IPS-20b (cell line): ENCODE data around the gene CTDP1.

Experiments used
- H3K27ac ChIP-seq: one replicate; pipeline ENCODE4 v1.5.1; 2013; ENCODE audit warnings: low read length
- H3K27me3 ChIP-seq: 2 replicates; pipeline ENCODE4 v1.6.1; 2013; ENCODE audit warnings: mild to moderate bottlenecking, low read length, inconsistent platforms; ENCODE audit not compliant: insufficient read depth
- H3K36me3 ChIP-seq: 2 replicates; pipeline ENCODE4 v1.6.1; 2013; ENCODE audit warnings: low read depth, mild to moderate bottlenecking, inconsistent platforms, low read length, moderate library complexity; ENCODE audit not compliant: insufficient read depth
- H3K4me1 ChIP-seq: 2 replicates; pipeline ENCODE4 v1.6.1; 2013; ENCODE audit warnings: mild to moderate bottlenecking, control low read depth, inconsistent platforms, low read length, moderate library complexity; ENCODE audit not compliant: insufficient read depth
- H3K4me3 ChIP-seq: 2 replicates; pipeline ENCODE4 v1.5.1; 2013; ENCODE audit warnings: mild to moderate bottlenecking, low read length, inconsistent platforms
- H3K9ac ChIP-seq: 2 replicates; pipeline ENCODE4 v1.6.1; 2013; ENCODE audit warnings: low read depth, mild to moderate bottlenecking, inconsistent platforms, low read length, moderate library complexity
- H3K9me3 ChIP-seq: 2 replicates; pipeline ENCODE4 v1.6.1; 2013; ENCODE audit warnings: mild to moderate bottlenecking, low read depth, low read length, inconsistent platforms; ENCODE audit not compliant: insufficient read depth

Gene CTDP1

DNA sequence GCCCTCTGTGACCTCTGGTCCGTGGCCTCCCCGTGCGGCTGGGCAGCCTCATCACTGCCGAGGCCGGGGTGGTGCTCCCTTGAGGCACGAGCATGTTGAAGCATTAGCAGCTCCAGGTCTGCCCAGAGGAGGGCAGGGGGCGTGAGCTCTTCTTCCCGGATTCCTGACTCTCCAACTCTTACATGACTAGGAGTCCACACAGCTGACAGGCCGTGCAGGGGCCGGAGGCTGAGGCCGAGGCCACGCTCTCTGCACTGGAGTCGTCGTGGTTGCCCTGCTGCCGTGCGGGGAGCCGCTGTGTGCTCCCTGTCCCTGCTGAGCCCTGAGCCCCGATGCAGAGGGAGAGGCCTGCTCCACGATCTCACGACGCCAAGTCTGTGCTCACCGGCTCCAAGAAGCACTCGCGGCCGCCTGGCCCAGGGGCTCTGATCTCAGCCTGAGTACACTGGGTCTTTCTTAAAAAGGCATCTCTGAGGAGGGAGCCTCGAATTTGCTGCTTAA lies 98.7 kb downstream of the CTDP1 start:
- Histone ChIP-seq H3K4me3 (no peak overlapping the region), H3K9ac (no peak overlapping the region), H3K36me3 (no peaks in the 10 kb centered on the region), H3K4me1 (no peaks in the 10 kb centered on the region), H3K27ac (no peak overlapping the region), H3K27me3 (no peaks in the 10 kb centered on the region; the same call in 1 of the 2 replicates), H3K9me3 (no peaks in the 10 kb centered on the region)

DNA sequence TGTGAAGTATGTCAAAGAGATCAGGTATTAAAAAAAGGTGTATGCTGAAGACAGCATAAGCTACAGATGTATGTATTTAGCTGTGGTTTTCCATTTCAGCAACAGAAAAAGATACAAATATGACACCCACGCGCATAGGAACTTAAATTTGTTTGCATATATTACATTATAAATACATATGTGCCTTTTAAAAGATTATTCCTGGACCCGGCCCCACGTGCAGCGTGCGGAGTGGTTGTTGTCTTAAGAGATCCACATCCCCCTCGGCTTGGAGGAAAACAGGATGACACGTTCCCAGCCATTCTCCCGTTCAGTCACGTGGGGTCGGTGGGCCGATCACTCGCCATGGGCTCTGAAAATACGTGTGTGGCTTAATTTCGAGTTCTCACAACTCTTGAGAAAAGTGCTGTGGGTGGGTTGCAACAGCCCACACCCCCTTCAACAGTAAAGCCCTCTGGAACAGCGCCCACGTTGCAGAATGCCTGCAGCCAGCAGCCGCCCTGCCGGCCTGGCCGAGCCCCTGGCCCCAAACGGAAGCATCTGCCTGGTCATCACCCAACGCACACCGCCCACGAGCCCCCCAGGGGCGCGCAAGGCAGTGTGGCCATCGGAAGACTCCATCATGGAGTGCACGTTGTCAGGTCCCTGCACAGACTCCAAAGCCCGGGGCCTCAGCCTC lies 99.6 kb downstream of the CTDP1 start:
- Histone ChIP-seq H3K27ac (no peak overlapping the region), H3K4me1 (no peaks in the 10 kb centered on the region), H3K27me3 (peaks cover 3% of the 10 kb centered on the region; the same call in 1 of the 2 replicates), H3K4me3 (no peak overlapping the region), H3K9ac (no peak overlapping the region), H3K36me3 (no peaks in the 10 kb centered on the region), H3K9me3 (no peaks in the 10 kb centered on the region)

DNA sequence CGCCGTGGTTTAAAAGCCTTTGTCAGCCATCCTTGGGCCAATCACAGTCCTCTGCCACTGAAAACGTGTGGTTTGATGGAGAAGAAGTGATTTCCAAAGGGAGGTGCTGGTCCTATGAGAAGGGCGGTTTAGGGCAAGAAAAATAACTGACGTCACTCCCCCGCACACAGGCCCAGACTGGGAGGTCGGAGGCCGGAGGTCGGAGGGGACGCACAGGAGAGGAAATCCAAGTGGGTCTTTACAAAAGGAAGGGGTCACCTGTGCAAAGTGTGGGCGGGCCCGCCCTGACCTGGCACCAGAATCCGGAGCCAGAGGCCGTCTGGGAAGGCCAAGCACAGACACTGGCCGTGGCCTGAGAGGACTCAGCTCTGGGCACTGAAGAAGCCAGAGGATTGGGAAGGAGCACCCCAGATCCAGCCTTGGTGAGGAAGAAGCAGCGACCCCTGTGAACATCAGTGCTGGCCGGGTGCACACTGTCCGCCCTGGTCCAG lies 100.1 kb downstream of the CTDP1 start:
- no peaks in the 10 kb centered on the region for H3K4me1 ChIP-seq
- H3K4me3 ChIP-seq = no peak overlapping the region
- no peaks in the 10 kb centered on the region for H3K36me3 ChIP-seq
- peaks cover 8% of the 10 kb centered on the region; the same call in 1 of the 2 replicates for H3K27me3 ChIP-seq
- H3K9me3 ChIP-seq = no peaks in the 10 kb centered on the region
- no peak overlapping the region for H3K27ac ChIP-seq
- no peak overlapping the region for H3K9ac ChIP-seq

DNA sequence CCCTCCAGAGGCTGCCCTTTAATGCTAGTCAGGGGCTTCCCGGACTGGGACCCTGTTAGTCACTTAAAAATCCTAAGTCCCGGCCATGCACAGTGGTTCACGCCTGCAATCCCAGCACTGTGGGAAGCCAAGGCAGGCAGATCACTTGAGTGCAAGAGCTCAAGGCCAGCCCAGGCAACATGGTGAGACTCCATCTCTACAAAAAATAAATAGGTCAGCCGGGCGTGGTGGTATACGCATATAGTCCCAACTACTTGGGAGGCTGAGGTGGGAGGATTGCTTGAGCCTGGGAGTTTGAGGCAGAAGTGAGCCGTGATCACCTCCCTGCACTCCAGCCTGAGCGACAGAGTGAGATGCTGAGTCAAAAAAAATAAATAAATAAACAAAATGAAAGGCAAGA lies 100.9 kb downstream of the CTDP1 start:
- Histone ChIP-seq H3K36me3 (no peaks in the 10 kb centered on the region), H3K27ac (no peak overlapping the region), H3K4me3 (no peak overlapping the region), H3K4me1 (no peaks in the 10 kb centered on the region), H3K27me3 (peaks cover 17% of the 10 kb centered on the region), H3K9ac (no peak overlapping the region), H3K9me3 (no peaks in the 10 kb centered on the region)

DNA sequence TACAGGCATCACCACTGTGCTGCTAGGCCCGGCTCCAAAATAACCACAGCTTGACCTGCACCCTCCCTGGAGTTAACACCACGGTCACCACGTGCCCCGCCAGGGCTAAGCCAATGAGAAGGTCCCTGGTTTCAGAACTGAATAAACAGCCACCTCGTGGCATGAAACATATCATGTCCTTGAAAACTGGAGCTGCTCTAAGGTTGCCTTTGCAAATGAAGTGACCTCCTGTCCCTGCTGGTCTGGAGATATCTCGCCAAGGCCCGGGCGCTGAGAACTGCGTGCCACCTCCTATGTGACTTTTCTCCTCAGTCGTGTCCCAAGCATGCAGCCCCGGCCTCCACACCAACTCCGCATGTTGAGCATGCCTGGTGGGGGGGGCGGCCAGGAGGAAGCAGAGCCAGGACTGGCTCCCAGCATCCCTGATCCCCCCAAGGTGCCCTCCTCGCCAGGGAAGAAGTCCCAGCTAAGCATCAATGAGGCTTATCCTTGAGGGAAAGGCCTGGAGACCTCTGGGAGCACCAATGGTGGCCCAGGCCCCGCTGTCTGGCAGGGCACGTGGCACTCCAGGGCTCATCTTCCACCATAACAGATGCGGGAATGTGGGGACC lies 101.8 kb downstream of the CTDP1 start:
- H3K27me3 ChIP-seq = peaks cover 25% of the 10 kb centered on the region
- H3K9ac ChIP-seq = no peak overlapping the region
- no peak overlapping the region for H3K4me3 ChIP-seq
- H3K9me3 ChIP-seq = no peaks in the 10 kb centered on the region
- no peaks in the 10 kb centered on the region for H3K36me3 ChIP-seq
- no peaks in the 10 kb centered on the region for H3K4me1 ChIP-seq
- H3K27ac ChIP-seq = no peak overlapping the region

DNA sequence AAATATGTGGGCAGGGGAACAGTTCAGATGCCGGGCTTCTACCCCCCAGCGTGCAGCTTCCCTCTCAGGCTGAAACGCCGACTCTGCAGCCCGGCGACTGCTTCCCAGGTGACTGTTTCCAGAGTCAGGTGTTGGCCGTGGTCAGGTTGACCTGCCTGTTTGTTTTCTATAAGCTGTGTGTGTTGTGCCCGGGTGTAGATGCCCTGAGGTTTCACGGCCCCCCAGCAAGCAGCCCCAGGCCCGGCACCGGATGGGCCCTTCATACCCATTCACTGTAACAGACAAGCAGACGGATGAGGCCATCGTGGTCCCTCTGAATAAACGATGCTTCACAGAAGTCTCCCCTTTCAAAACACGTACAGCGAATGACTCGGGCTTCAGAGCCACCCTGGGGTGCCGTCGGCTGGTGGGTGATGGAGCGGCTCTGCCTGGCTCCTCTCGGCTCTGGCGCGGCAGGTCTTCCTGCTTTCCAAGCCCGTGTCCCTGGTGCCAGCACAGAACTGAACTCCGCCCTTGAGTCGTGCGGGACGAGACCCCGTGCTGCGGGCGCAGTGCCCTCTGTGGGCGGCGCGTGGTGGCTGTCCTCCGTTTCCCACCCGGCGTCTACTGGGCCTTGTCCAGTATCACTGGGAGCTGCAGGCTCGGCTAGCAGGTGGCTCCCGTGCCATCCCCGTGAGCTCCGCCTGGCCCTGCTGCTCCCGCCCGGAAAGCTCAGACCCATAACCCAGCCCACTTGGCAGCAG lies 103.1 kb downstream of the CTDP1 start:
- no peaks in the 10 kb centered on the region for H3K9me3 ChIP-seq
- H3K27ac ChIP-seq = no peak overlapping the region
- no peak overlapping the region for H3K9ac ChIP-seq
- H3K36me3 ChIP-seq = no peaks in the 10 kb centered on the region
- no peak overlapping the region for H3K4me3 ChIP-seq
- peaks cover 38% of the 10 kb centered on the region for H3K27me3 ChIP-seq
- H3K4me1 ChIP-seq = no peaks in the 10 kb centered on the region

DNA sequence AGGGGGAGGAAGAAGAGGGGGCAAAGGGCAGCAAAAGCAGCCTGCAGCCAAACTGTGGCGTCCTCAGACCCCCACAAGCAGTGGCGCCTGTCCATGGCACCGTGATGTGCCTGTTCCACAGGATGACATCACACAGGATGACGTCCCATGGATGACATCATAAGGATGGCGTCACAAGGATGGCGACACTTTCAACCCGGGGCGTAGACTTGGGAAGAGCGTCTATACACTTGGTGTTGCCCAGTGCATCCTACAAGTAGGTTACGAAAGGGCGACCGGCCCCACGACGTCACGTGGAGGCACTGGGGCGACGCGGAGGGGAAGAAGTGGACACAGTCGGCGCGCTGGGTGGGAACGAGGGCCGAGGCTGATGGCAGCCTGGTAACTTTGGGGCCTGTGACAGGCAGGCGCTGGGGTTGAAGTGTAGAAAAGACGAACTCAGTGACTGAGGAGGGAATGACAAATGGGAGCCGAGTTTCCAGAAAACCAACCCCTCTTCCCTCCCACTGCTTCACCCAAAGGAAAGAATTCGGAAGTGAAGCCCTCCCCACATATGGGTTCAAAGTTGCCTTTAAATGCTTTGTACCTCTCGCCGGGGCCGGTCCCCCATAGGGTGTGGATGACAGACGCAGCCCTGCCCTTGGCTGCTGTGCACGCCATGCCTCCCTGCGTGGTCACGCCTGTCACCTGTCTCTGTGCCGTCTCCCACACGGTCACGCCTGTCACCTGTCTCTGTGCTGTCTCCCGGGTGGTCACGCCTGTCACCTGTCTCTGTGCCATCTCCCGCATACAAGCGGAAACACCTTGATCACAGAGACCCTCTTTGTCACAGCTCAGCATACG lies 104.7 kb downstream of the CTDP1 start:
- Histone ChIP-seq H3K9me3 (no peaks in the 10 kb centered on the region), H3K36me3 (no peaks in the 10 kb centered on the region), H3K27me3 (peaks cover 54% of the 10 kb centered on the region), H3K4me3 (no peak overlapping the region), H3K9ac (no peak overlapping the region), H3K27ac (no peak overlapping the region), H3K4me1 (no peaks in the 10 kb centered on the region)

DNA sequence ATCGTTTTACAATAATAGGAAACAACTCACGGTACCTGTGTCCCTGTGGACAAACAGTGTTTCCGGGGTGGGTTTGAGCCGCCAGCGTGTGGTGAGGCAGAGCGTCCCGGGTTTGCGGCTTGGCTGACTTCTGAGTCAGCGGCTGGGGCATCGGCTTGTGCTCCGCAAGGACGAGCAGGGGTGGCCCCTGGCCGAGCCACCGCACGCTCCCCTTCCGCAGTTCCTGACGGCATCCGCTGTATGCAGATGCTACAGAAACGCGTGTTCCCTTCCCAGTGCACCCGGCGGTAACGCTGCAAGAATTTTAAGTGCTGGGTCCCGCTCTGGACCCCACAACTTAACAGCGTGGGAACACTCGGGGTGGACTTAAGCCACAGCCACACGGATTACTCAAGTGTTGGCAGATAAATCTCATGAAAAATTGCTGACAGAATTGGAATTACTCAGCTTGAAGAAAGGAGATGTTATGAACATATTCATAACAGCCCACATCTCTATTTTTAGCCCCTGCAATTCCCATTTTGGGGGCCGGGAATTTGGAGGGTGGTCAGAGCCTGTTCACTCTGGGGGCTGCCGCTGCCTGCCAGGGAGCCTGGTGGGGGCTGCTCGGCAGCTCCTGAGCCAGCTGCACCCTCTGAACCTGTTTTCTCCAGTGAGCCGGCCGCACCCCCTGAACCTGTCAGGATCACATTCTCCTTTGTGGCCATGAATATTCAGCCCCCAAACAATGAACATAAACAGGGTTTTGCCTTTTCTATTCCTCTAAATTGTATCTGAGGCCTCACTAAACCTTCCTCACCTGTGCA lies 105.6 kb downstream of the CTDP1 start:
- Histone ChIP-seq H3K27ac (no peak overlapping the region), H3K4me3 (no peak overlapping the region)

DNA sequence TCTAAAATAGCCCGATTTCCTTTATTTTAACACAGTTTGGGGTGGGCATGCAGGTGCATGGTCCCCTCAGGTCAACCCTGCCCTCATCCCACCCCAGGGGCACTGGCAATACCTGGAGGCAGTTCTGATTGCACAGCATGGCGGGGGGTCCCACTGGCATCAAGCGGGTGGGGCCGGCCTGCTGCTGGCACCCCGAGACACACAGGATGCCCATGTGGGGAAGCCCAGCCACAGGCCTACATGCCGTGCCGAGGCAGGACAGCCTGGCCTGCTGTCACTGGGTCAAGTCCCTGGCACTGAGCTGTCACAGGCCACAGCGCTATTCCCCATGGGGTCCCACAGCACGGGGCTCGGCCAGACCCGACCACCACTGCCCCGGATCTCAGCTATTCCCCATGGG lies 106.2 kb downstream of the CTDP1 start:
- Histone ChIP-seq H3K27ac (no peak overlapping the region), H3K9ac (no peak overlapping the region), H3K4me1 (no peaks in the 10 kb centered on the region), H3K4me3 (no peak overlapping the region), H3K27me3 (peaks cover 68% of the 10 kb centered on the region), H3K36me3 (no peaks in the 10 kb centered on the region), H3K9me3 (no peaks in the 10 kb centered on the region)

More for the DNA sequence above, 105.6 kb downstream of the CTDP1 start:
- Histone ChIP-seq H3K9me3 (no peaks in the 10 kb centered on the region), H3K9ac (no peak overlapping the region), H3K36me3 (no peaks in the 10 kb centered on the region), H3K4me1 (no peaks in the 10 kb centered on the region), H3K27me3 (peaks cover 62% of the 10 kb centered on the region)

DNA sequence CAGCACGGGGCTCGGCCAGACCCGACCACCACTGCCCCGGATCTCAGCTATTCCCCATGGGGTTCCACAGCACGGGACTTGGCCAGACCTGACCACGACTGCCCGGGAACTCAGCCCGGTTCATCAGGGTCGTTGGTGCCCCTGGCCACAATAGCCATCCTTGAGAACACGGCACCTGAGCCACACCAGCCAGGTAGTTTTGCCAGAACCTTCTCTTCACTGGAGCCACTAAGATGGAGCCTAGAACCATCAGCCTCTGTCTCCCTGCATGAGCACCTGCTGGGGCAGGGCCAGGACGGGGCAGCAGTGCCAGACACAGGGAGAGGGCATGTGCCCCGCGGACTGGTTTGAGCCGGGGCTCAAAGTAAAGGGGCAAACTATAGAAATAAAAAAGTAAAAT lies 106.7 kb downstream of the CTDP1 start:
- Histone ChIP-seq H3K9ac (no peak overlapping the region), H3K27ac (no peak overlapping the region), H3K36me3 (no peaks in the 10 kb centered on the region), H3K9me3 (no peaks in the 10 kb centered on the region), H3K27me3 (peaks cover 73% of the 10 kb centered on the region), H3K4me3 (no peak overlapping the region), H3K4me1 (no peaks in the 10 kb centered on the region)
